Omental fat pad (tissue), 4 donors: ENCODE measurements around the gene HS6ST3. TPM values are rescaled to one million over a fixed set of nuclear protein-coding genes. Genes with fewer than 3 reads are reported as not detected.

Source experiments
- ATAC-seq: fragments of 150-250 bp; one replicate; pipeline ENCODE4 v1.9.1; 2016; ENCODE audit warnings: mild to moderate bottlenecking, moderate library complexity; ENCODE audit not compliant: low FRiP score
- DNase-seq: peaks from one replicate; pipeline ENCODE4 v3.0.0-alpha.2; 2019; ENCODE audit warnings: low spot score
- CTCF ChIP-seq, 3 donors: fragments of 450-650 bp; IDR thresholded peaks; one replicate each; pipeline ENCODE4 v1.5.1; 2016 to 2017; ENCODE audit warnings: antibody characterized with exemption in 3 of 3, mild to moderate bottlenecking in 3 of 3, moderate library complexity in 2 of 3
- total RNA-seq, 4 donors: library from RNA; depleted of rRNA; stranded (reverse); fragments of >200 nt; gene quantifications; one replicate each; pipeline ENCODE4 v1.1.0, GENCODE V29; 2016

HS6ST3 gene
- total RNA-seq, 4 donors from 2014 or later = 0.09 to 0.32 (median 0.24) TPM; not detected in 1

DNA sequence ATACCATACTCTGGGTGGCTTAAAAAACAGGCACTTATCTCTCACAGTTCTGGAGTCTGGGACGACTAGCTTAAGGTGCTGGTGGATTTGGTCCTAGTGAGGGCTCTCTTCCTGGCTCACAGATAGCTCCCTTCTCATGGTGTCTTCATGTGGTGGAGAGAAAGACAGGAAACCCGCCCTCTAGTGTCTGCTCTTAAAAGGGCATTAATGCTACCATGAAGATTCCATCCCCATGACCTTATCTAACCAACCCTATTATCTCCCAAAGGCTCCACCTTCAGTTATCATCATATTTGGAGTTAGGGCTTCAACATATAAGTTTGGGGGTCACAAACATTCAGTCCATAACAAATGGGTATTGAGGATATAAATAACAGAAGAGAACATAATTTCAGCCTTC, 139.4 kb downstream of the HS6ST3 start:
- TF ChIP-seq CTCF (IDR thresholded peaks at IDR 0.05) = no peak
- DNase-seq (no peak), ATAC-seq (no peak)

GRCh38 chr13:96238241-96238640, 148.3 kb downstream of the HS6ST3 start:
- TF ChIP-seq CTCF (IDR thresholded peaks at IDR 0.05) = no peak
- ATAC-seq = no peak
- DNase-seq = no peak

GRCh38 chr13:96238861-96239260, 149.0 kb downstream of the HS6ST3 start:
- no peak for TF ChIP-seq CTCF (IDR thresholded peaks at IDR 0.05)
- ATAC-seq (no peak), DNase-seq (no peak)

DNA sequence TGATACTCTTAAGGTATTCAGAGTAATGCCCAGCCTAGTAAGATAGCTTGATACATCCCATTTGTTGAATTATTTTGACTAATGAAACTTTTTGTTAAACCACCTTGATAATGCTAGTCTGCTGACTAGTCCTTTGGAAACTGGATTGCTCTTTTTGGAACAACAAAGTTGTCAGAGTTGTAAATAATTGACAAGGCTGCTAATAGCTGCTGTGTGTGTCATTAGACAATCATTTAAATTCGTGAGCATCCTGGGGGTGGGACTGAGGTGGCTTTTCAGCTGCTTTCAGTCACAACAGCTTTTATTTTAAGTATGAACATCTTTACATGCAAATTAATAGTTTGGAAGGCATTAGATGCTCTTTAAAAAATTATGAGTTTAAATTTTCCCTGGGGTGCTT, 153.5 kb downstream of the HS6ST3 start:
- no peak for TF ChIP-seq CTCF (IDR thresholded peaks at IDR 0.05)
- DNase-seq (no peak), ATAC-seq (no peak)

GRCh38 chr13:96248103-96248502, 158.2 kb downstream of the HS6ST3 start:
- DNase-seq = no peak
- no peak for TF ChIP-seq CTCF (IDR thresholded peaks at IDR 0.05)
- no peak for ATAC-seq

DNA sequence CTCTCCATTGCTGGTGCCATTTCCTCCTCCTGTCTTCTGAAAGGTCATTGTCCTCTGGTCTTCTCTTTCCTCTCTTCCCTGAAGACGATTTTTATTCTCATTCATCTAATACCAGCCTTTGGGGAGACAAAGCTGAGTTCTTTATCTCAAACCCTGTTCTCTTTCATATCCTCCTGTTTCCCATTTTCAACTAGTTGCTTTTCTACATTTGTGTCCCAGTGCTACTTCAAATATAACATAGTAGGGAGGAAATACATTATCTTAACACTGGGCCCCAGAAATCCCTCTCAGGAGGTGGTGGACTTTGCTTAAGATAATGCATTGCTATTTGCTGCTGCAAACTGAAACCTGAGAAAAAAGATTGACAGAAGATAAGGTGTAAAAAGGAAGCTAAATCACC, 159.1 kb downstream of the HS6ST3 start:
- DNase-seq = no peak

More for the DNA sequence above, 159.1 kb downstream of the HS6ST3 start:
- no peak for ATAC-seq
- no peak for TF ChIP-seq CTCF (IDR thresholded peaks at IDR 0.05)
